ENCODE data around the gene PXDN.

DNA sequence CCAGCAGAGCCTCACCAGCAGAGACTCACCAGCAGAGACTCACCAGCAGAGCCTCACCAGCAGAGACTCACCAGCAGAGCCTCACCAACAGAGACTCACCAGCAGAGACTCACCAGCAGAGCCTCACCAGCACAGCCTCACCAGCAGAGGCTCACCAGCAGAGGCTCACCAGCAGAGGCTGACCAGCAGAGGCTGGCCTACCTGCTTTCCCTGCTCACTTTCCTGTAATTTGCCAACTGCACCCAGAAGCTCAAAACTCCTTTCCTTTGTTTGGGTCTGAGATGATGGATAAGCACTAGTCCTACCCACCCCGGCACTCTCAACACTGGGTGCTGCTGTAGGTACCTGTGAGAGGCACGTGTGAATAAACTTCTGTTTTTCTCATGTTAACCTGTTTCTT is 36.4 kb upstream of the PXDN start:
- TF ChIP-seq, protein P1, sequence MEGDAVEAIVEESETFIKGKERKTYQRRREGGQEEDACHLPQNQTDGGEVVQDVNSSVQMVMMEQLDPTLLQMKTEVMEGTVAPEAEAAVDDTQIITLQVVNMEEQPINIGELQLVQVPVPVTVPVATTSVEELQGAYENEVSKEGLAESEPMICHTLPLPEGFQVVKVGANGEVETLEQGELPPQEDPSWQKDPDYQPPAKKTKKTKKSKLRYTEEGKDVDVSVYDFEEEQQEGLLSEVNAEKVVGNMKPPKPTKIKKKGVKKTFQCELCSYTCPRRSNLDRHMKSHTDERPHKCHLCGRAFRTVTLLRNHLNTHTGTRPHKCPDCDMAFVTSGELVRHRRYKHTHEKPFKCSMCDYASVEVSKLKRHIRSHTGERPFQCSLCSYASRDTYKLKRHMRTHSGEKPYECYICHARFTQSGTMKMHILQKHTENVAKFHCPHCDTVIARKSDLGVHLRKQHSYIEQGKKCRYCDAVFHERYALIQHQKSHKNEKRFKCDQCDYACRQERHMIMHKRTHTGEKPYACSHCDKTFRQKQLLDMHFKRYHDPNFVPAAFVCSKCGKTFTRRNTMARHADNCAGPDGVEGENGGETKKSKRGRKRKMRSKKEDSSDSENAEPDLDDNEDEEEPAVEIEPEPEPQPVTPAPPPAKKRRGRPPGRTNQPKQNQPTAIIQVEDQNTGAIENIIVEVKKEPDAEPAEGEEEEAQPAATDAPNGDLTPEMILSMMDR (IDR thresholded peaks at IDR 0.05): no peak
- TF ChIP-seq POLR2A (IDR thresholded peaks at IDR 0.05): no peak
